GM12892 (cell line): ENCODE results near the gene DPYD.

Source experiments
- POLR2A ChIP-seq: IDR thresholded peaks from 2 replicates; pipeline ENCODE4 v1.6.1; 2011; ENCODE audit warnings: low read depth, low read length, control low read depth
- POLR2AphosphoS5 ChIP-seq: IDR thresholded peaks from 2 replicates; pipeline ENCODE4 v1.6.1; 2011; ENCODE audit warnings: low read depth, low read length, control low read depth
- TAF1 ChIP-seq: IDR thresholded peaks from 2 replicates; pipeline ENCODE4 v1.6.1; 2011; ENCODE audit warnings: low read depth, mild to moderate bottlenecking, control low read depth, low read length, borderline replicate concordance

- TF ChIP-seq POLR2A (no peak), TAF1 (no peak), POLR2AphosphoS5 (no peak)
These were observed 480 bp downstream of the DPYD start for GRCh38 chr1:97920276-97920831.
